Amniotic epithelial cell (primary cell): Measurements from ENCODE around the gene QTRT2.

ENCODE experiments used
- DNase-seq: peaks from one replicate; pipeline ENCODE4 v3.0.0-alpha.2; 2010; ENCODE audit warnings: low read depth

The QTRT2 gene

GRCh38 chr3:114078126-114078525 is 21.6 kb downstream of the QTRT2 start:
- no peak for DNase-seq

- peak; percentile 53 for DNase-seq
Measured at GRCh38 chr3:114079761-114080160, 23.2 kb downstream of the QTRT2 start.

GRCh38 chr3:114080201-114080600 is 23.7 kb downstream of the QTRT2 start:
- no peak for DNase-seq

- no peak for DNase-seq
Measured at GRCh38 chr3:114081037-114081436, 24.5 kb downstream of the QTRT2 start.

- no peak for DNase-seq
Measured at GRCh38 chr3:114083112-114083511, 26.6 kb downstream of the QTRT2 start.

GRCh38 chr3:114086356-114086755 is 29.8 kb downstream of the QTRT2 start:
- no peak for DNase-seq

GRCh38 chr3:114089675-114090074 is 33.1 kb downstream of the QTRT2 start:
- no peak for DNase-seq

- no peak for DNase-seq
Measured at GRCh38 chr3:114092151-114093015, 35.8 kb downstream of the QTRT2 start.

GRCh38 chr3:114093016-114093380 is 36.5 kb downstream of the QTRT2 start:
- DNase-seq: no peak

GRCh38 chr3:114093596-114093995 is 37.1 kb downstream of the QTRT2 start:
- peak; percentile 83 for DNase-seq

- DNase-seq: no peak
Measured at GRCh38 chr3:114095796-114096195, 39.3 kb downstream of the QTRT2 start.

GRCh38 chr3:114101101-114101500 is 44.6 kb downstream of the QTRT2 start:
- no peak for DNase-seq

GRCh38 chr3:114103181-114103580 is 46.6 kb downstream of the QTRT2 start:
- no peak for DNase-seq

- no peak for DNase-seq
Measured at GRCh38 chr3:114103858-114104257, 47.3 kb downstream of the QTRT2 start.

- peak; percentile 13 for DNase-seq
Measured at GRCh38 chr3:114104414-114104813, 47.9 kb downstream of the QTRT2 start.

- DNase-seq: no peak
Measured at GRCh38 chr3:114108137-114108536, 51.6 kb downstream of the QTRT2 start.

GRCh38 chr3:114110439-114110838 is 53.9 kb downstream of the QTRT2 start:
- no peak for DNase-seq

- no peak for DNase-seq
Measured at GRCh38 chr3:114111060-114111770, 54.7 kb downstream of the QTRT2 start.

GRCh38 chr3:114112696-114113095 is 56.2 kb downstream of the QTRT2 start:
- DNase-seq: no peak

GRCh38 chr3:114114719-114115118 is 58.2 kb downstream of the QTRT2 start:
- no peak for DNase-seq

GRCh38 chr3:114115143-114115542 is 58.6 kb downstream of the QTRT2 start:
- no peak for DNase-seq

GRCh38 chr3:114119776-114120175 is 63.2 kb downstream of the QTRT2 start:
- no peak for DNase-seq

- DNase-seq: peak; percentile 29
Measured at GRCh38 chr3:114120211-114120610, 63.7 kb downstream of the QTRT2 start.
